HG02885 (cell line): ENCODE data around the gene FBP1.

Source experiments
- ATAC-seq: cut with Tn5 transposase; IDR thresholded peaks from one replicate; pipeline ENCODE4 v1.9.1; 2021; ENCODE audit warnings: mild to moderate bottlenecking; ENCODE audit not compliant: unreplicated experiment, poor library complexity

FBP1 gene

GRCh38 chr9:94639061-94639998 lies at the start of gene FBP1:
FBP1 (minus strand) TSS chr9:94639518; CDS start chr9:94639310, 208 bp downstream.
- peak; percentile 66 for ATAC-seq

GRCh38 chr9:94687451-94687850 lies 48.1 kb upstream of the FBP1 start:
- no peak for ATAC-seq

- ATAC-seq, result no peak
Observed at GRCh38 chr9:94685359-94685758, 46.0 kb upstream of the FBP1 start.

- ATAC-seq, result peak; percentile 68
Observed at GRCh38 chr9:94681508-94681907, 42.2 kb upstream of the FBP1 start.

- ATAC-seq, result no peak
Observed at GRCh38 chr9:94680621-94681020, 41.3 kb upstream of the FBP1 start.

- ATAC-seq, result no peak
Observed at GRCh38 chr9:94680020-94680419, 40.7 kb upstream of the FBP1 start.

- ATAC-seq, result no peak
Observed at GRCh38 chr9:94679587-94679986, 40.3 kb upstream of the FBP1 start.

- ATAC-seq, result no peak
Observed at GRCh38 chr9:94677929-94678328, 38.6 kb upstream of the FBP1 start.

- ATAC-seq, result no peak
Observed at GRCh38 chr9:94676446-94677131, 37.3 kb upstream of the FBP1 start.

GRCh38 chr9:94675008-94675881 lies 35.9 kb upstream of the FBP1 start:
- no peak for ATAC-seq

- no peak for ATAC-seq
Observed at GRCh38 chr9:94672811-94673487, 33.6 kb upstream of the FBP1 start.

- ATAC-seq, result peak; percentile 66
Observed at GRCh38 chr9:94668928-94669729, 29.8 kb upstream of the FBP1 start.

GRCh38 chr9:94668418-94668927 lies 29.2 kb upstream of the FBP1 start:
- ATAC-seq, result no peak

GRCh38 chr9:94666364-94667099 lies 27.2 kb upstream of the FBP1 start:
- no peak for ATAC-seq

GRCh38 chr9:94665613-94666012 lies 26.3 kb upstream of the FBP1 start:
- ATAC-seq, result no peak

GRCh38 chr9:94664801-94665200 lies 25.5 kb upstream of the FBP1 start:
- no peak for ATAC-seq

- no peak for ATAC-seq
Observed at GRCh38 chr9:94663640-94664039, 24.3 kb upstream of the FBP1 start.

- ATAC-seq, result no peak
Observed at GRCh38 chr9:94663140-94663539, 23.8 kb upstream of the FBP1 start.
